Right cardiac atrium (tissue), 5 donors: Measurements from ENCODE around the gene PYCR2. TPM values are rescaled to one million over a fixed set of nuclear protein-coding genes. Genes with fewer than 3 reads are reported as not detected.

Experiments
- ATAC-seq, 2 donors: fragments of 200-7000 bp; cut with Tn5 transposase; one replicate each; pipeline versions ENCODE4 v1.8.0 to v1.9.1; 2020; ENCODE audit warnings: moderate library complexity in 2 of 2, mild to moderate bottlenecking in 1 of 2
- DNase-seq, 3 donors: peaks; one replicate each; pipeline ENCODE4 v3.0.0-alpha.2; 2020
- H3K27ac ChIP-seq: one replicate; pipeline ENCODE4 v1.5.1; 2013; ENCODE audit warnings: mild to moderate bottlenecking, low read length, control low read depth, moderate library complexity
- H3K27me3 ChIP-seq: one replicate; pipeline ENCODE4 v1.6.1; 2013; ENCODE audit not compliant: control insufficient read depth, insufficient read depth
- H3K4me1 ChIP-seq: one replicate; pipeline ENCODE4 v1.6.1; 2013; ENCODE audit warnings: low read length; ENCODE audit not compliant: control insufficient read depth, insufficient read depth
- H3K4me3 ChIP-seq: one replicate; pipeline ENCODE4 v1.5.1; 2013; ENCODE audit warnings: low read length, control low read depth
- H3K9me3 ChIP-seq: one replicate; pipeline ENCODE4 v1.6.1; 2013; ENCODE audit warnings: low read length; ENCODE audit not compliant: control insufficient read depth
- WGBS: extraction: QIAGEN DNeasy Blood & Tissue Kit; methylation state at CpG from one replicate; pipeline ENCODE4 v1.1.7; 2013; 5-methylcytosine and 5-hydroxymethylcytosine counted together
- intact Hi-C, 4 donors: fragments of 100-400 bp; cut with DNase I; formaldehyde crosslinking; loops; one replicate each; pipeline versions ENCODE4 v1.11.0 to v1.14.0; 2022 to 2023
- polyA plus RNA-seq: library from polyadenylated mRNA; stranded (reverse); fragments of 200-250 nt; gene quantifications from one replicate; pipeline ENCODE4 v1.2.3, GENCODE V29; 2013
- total RNA-seq, 4 donors: library from RNA; stranded (reverse); fragmentation: NEBNext Ultra II Directional; extraction: Animal tissue kit (Norgen Biotek cat#: 25700); gene quantifications; one replicate each; pipeline ENCODE4 v1.2.1, GENCODE V29; 2021
- donor health status: healthy with polysubstance abuse.
- donor health status: DM: no; HTN: yes; CAD: no.
- donor health status: DM: no; HTN: no; CAD: no.
- donor health status: DM: no; HTN: yes; CAD: no; lungs with severe emphysema.
- donor health status: DM: yes; HTN: yes; CAD: no.

PYCR2 gene
- total and polyA plus RNA-seq, 5 donors, result 57.4 to 76.9 (median 64.2) TPM

DNA sequence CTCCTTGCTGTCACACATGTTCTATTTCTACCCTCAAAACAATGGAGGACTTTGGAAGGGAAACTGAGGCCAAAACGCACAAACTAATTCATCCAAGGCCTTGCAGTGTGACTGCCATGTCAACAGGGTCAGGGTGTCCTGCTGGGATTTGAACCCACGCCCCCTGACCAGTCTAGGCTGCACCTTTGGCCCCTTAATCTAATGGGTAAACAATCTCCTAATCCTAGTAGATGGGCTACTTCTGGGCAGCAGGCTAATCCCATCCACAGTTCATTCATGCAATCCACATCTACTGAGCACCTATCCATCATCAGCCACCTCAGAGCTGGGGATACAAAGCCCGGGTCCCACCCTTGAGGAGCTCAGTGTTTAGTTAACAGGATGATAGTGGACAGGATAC, 34.0 kb upstream of the PYCR2 start:
- H3K9me3 ChIP-seq, result no peaks in the 10 kb centered on the region
- no peaks in the 10 kb centered on the region for H3K4me1 ChIP-seq
- ATAC-seq (no peak), DNase-seq (no peak)
- no peak overlapping the region for H3K27ac ChIP-seq
- 75% methylated on average over 3 of the region's 3 CpGs for WGBS
- intact Hi-C loops, result no loop called here
- no peak overlapping the region for H3K4me3 ChIP-seq
- H3K27me3 ChIP-seq, result no peaks in the 10 kb centered on the region

DNA sequence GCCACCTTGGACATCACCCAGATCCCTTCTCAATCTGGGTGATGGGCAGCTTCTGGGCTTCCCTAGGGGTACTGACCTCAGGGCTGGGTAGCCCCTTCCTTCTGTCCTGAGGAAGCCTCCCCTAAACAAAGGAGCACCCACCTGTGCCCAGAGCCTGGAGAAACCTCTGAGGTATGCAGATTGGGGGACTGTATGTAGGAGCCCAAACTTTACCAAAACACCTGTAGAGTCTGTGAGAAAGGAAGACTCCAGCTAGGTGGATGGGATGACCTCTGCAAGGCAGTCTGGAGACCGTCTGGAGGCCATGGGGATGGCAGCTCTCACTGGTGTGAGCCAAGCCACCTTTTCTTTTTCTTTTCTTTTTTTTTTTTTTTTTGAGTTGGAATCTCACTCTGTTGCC, 30.7 kb upstream of the PYCR2 start:
- Histone ChIP-seq H3K4me1 (no peaks in the 10 kb centered on the region), H3K9me3 (no peaks in the 10 kb centered on the region), H3K27me3 (no peaks in the 10 kb centered on the region), H3K27ac (no peak overlapping the region), H3K4me3 (no peak overlapping the region)
- 83% methylated on average over 1 of the region's 1 CpG for WGBS
- intact Hi-C loops, result no loop called here
- no peak for DNase-seq
- ATAC-seq, result no peak

DNA sequence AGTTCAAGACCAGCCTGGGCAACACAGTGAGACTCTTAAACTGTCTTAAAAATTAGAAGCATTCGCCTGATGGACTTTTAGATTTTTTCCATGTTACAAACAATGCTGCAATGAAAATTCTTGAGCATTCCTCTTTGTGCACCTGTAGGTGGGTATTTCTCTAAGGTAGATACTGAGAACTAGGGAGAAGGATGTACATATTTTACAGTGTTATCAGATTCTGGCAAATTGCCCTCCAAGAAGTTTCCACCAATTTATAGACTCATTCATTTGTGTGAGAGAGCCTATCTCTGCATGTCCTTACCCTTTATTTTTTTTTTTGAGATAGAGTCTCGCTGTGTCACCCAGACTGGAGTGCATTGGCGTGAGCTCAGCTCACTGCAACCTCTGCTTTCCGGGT, 29.3 kb upstream of the PYCR2 start:
- intact Hi-C loops, result no loop called here
- Histone ChIP-seq H3K27me3 (no peaks in the 10 kb centered on the region), H3K27ac (no peak overlapping the region), H3K4me1 (no peaks in the 10 kb centered on the region), H3K9me3 (no peaks in the 10 kb centered on the region), H3K4me3 (no peak overlapping the region)
- WGBS, result 80% methylated on average over 4 of the region's 4 CpGs
- no peak for ATAC-seq
- no peak for DNase-seq

- peak in 1 of 3 donors; percentile 59 for DNase-seq
- Histone ChIP-seq H3K9me3 (no peaks in the 10 kb centered on the region), H3K27ac (no peak overlapping the region), H3K4me3 (no peak overlapping the region), H3K4me1 (no peaks in the 10 kb centered on the region), H3K27me3 (no peaks in the 10 kb centered on the region)
- intact Hi-C loops, result no loop called here
- 60% methylated on average over 9 of the region's 9 CpGs for WGBS
- no peak for ATAC-seq
These were observed 27.0 kb upstream of the PYCR2 start for GRCh38 chr1:225950905-225951497.

GRCh38 chr1:225949041-225949440, 25.0 kb upstream of the PYCR2 start:
- no peaks in the 10 kb centered on the region for H3K27me3 ChIP-seq
- no peak for DNase-seq
- H3K27ac ChIP-seq, result no peak overlapping the region
- no peak overlapping the region for H3K4me3 ChIP-seq
- intact Hi-C loops, result no loop called here
- no peaks in the 10 kb centered on the region for H3K9me3 ChIP-seq
- no peaks in the 10 kb centered on the region for H3K4me1 ChIP-seq
- ATAC-seq, result no peak
- 39% methylated on average over 6 of the region's 6 CpGs for WGBS

GRCh38 chr1:225946803-225947202, 22.8 kb upstream of the PYCR2 start:
- 96% methylated on average over 5 of the region's 5 CpGs for WGBS
- ATAC-seq, result no peak
- intact Hi-C loops, result no loop called here

DNA sequence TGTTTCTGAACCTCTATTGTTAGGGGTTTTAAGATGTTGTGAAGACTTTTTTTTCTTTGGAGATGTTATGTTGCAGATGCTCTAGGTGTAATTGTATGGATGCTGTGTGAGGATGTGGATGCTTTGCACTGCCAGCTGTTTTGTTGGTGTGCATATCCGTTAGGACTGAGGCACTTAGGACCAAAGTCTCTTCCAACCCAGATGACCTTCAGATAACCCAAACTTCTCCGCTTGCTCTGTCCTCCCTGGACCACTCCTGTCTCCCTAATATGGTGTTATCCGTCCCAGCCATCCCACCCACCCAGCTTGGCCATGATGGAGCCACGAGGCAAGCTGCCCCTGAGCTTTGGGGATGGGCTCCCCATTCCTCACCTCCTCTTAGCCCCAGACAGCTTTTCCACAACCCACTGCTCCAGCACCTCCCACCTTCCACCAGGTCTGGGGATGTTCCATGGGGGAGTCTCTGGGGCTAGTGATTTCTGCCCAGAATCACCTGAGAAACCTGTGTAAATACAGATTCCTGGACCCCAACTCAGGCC, 22.1 kb upstream of the PYCR2 start:
- Histone ChIP-seq H3K9me3 (no peaks in the 10 kb centered on the region), H3K27ac (no peak overlapping the region), H3K27me3 (no peaks in the 10 kb centered on the region), H3K4me1 (peaks cover 2% of the 10 kb centered on the region), H3K4me3 (no peak overlapping the region)
- intact Hi-C loops, result no loop called here
- WGBS, result 76% methylated on average over 4 of the region's 4 CpGs
- DNase-seq (no peak), ATAC-seq (no peak)

More at GRCh38 chr1:225946803-225947202, 22.8 kb upstream of the PYCR2 start:
- Histone ChIP-seq H3K27me3 (no peaks in the 10 kb centered on the region), H3K4me3 (no peak overlapping the region), H3K9me3 (no peaks in the 10 kb centered on the region), H3K4me1 (no peaks in the 10 kb centered on the region), H3K27ac (no peak overlapping the region)
- DNase-seq, result no peak

DNA sequence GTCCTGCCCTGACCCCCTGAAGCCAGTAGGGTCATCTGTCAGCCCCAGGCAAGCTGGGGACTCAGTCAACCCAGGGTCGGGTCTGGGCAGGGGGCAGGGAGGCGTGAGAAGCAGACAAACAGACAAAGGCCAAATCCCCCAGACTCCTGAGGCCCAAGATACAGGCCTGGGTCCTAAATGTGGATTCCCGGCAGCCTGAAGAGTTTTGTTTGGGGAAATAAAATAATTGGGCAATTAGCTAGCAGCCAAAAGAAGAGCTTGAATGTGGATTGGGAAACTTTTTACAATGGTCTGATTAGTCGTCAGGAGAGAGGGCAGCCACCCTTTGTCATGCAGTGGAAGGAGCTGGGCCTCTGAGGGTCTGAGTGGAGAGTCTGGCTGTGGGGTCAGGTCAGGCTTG, 21.5 kb upstream of the PYCR2 start:
- H3K9me3 ChIP-seq, result no peaks in the 10 kb centered on the region
- H3K4me1 ChIP-seq, result peaks cover 2% of the 10 kb centered on the region
- 79% methylated on average over 4 of the region's 4 CpGs for WGBS
- no peaks in the 10 kb centered on the region for H3K27me3 ChIP-seq
- H3K4me3 ChIP-seq, result no peak overlapping the region
- DNase-seq, result no peak
- no peak overlapping the region for H3K27ac ChIP-seq
- intact Hi-C loops, result no loop called here
- ATAC-seq, result no peak

DNA sequence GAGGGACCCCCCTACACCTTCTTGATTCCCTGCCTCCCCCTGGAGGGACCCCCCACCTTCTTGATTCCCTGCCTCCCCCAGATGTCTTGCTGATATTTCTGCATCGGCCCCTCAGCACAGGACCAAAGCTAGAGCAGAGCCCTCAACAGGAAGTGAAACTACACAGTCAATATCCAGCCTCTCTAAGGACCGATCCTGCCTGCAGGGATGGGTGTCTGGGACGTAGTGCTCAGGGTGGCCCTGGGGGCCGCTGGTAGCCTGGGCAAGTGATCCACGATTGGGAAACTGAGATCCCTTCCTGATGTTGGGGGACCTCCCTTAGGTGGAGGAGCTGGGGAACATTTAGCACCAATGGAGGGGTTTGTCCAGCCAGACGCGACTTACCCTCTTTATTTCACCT, 20.9 kb upstream of the PYCR2 start:
- ATAC-seq (no peak), DNase-seq (no peak)
- Histone ChIP-seq H3K9me3 (no peaks in the 10 kb centered on the region), H3K4me1 (peaks cover 2% of the 10 kb centered on the region), H3K27me3 (no peaks in the 10 kb centered on the region), H3K27ac (no peak overlapping the region), H3K4me3 (no peak overlapping the region)
- intact Hi-C loops, result no loop called here
- 83% methylated on average over 7 of the region's 7 CpGs for WGBS

DNA sequence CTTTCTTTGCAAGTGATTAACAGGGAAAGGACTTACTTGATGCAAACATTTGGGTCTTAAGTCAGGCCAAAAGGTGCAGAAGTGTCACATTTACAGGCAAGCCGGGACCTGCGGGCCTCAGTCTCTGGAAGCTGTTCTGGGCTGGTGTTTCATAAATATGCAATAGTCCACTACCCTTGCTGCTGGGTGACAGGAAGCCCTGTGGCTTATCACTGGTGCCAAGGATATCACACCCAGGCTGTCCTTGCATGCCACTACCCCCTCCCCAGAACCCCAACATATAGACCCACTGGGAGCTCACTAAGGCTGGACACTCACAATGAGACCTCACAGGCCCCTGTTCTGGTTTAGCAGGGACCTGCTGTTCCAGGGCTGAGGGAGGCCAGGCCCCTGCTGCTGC, 20.3 kb upstream of the PYCR2 start:
- H3K4me1 ChIP-seq, result peaks cover 2% of the 10 kb centered on the region
- no peak overlapping the region for H3K27ac ChIP-seq
- intact Hi-C loops, result no loop called here
- DNase-seq, result no peak
- H3K27me3 ChIP-seq, result no peaks in the 10 kb centered on the region
- no peak for ATAC-seq
- no peaks in the 10 kb centered on the region for H3K9me3 ChIP-seq
- no peak overlapping the region for H3K4me3 ChIP-seq
- WGBS, result 90% methylated on average over 2 of the region's 2 CpGs

DNA sequence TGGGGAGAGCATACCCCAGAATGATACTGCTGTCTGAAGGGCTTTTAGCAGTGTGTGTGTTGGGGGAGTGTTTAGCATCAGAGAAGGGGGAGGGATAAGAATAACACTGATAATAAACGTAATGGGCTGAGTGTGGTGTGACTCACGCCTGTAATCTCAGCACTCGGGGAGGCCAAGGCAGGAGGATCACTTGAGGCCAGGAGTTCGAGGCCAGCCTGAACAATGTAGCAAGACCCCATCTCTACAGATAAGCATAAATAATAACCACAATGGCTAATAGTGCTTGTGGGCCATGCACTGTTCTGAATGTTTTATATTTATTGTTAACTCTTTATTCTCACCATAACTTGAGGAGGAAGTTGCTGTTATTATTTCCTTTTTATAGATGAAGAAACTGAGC, 19.5 kb upstream of the PYCR2 start:
- Histone ChIP-seq H3K27me3 (no peaks in the 10 kb centered on the region), H3K4me3 (no peak overlapping the region), H3K9me3 (no peaks in the 10 kb centered on the region), H3K27ac (no peak overlapping the region), H3K4me1 (peaks cover 2% of the 10 kb centered on the region)
- DNase-seq, result no peak
- intact Hi-C loops, result no loop called here
- WGBS, result 73% methylated on average over 4 of the region's 4 CpGs
- ATAC-seq, result no peak

- H3K4me1 ChIP-seq, result peaks cover 2% of the 10 kb centered on the region
- H3K27ac ChIP-seq, result no peak overlapping the region
- ATAC-seq (no peak), DNase-seq (no peak)
- WGBS, result 61% methylated on average over 7 of the region's 7 CpGs
- intact Hi-C loops, result no loop called here
- H3K9me3 ChIP-seq, result no peaks in the 10 kb centered on the region
- no peaks in the 10 kb centered on the region for H3K27me3 ChIP-seq
- no peak overlapping the region for H3K4me3 ChIP-seq
These were observed 18.5 kb upstream of the PYCR2 start for GRCh38 chr1:225942574-225942973.
